GM12878 (cell line): Measurements from ENCODE around the gene PDCD6IP. TPM values are rescaled to one million over a fixed set of nuclear protein-coding genes. Genes with fewer than 3 reads are reported as not detected.

Source experiments
- ATAC-seq: fragments of 200-7000 bp; cut with Tn5 transposase; 3 replicates; pipeline ENCODE4 v1.9.1; 2020; ENCODE audit warnings: mild to moderate bottlenecking, moderate library complexity
- BruUV-seq: library from RNA; stranded (reverse); fragments of 400-500 nt; replicated peaks from 2 replicates; lab custom pipeline; 2021; lab: Mats Ljungman, UMichigan
- CTCF ChIA-PET: fragments of 300-600 bp; sonication (Branson Sonifier 250); formaldehyde crosslinking; extraction: SDS; loops from one replicate; lab custom pipeline; 2021; ENCODE audit warnings: inconsistent platforms; lab: Yijun Ruan, JAX
- POLR2A ChIA-PET: fragments of 350-600 bp; formaldehyde crosslinking; extraction: SDS; loops from one replicate; lab custom pipeline; 2021; ENCODE audit warnings: inconsistent platforms; lab: Charles Lee
- RAD21 ChIA-PET: fragments of 300-600 bp; sonication (Branson Sonifier 250); formaldehyde crosslinking; loops from one replicate; lab custom pipeline; 2023; ENCODE audit warnings: antibody characterized with exemption; ENCODE audit not compliant: unreplicated experiment; lab: Charles Lee
- SMC1A ChIA-PET: fragments of 300-600 bp; sonication (Branson Sonifier 250); formaldehyde crosslinking; loops from one replicate; lab custom pipeline; 2023; ENCODE audit not compliant: unreplicated experiment, uncharacterized antibody; lab: Charles Lee
- DNase-seq: peaks from one replicate; pipeline ENCODE4 v3.0.0-alpha.2; 2011; ENCODE audit warnings: low read depth, low spot score
- FAIRE-seq: peaks from 3 replicates; lab custom pipeline; 2011; peaks lifted over from hg19 to GRCh38; lab: Jason Lieb, UNC
- H2AFZ ChIP-seq: 2 replicates; pipeline ENCODE4 v1.6.0; 2011; ENCODE audit warnings: low read depth, low read length, control low read depth; ENCODE audit not compliant: control insufficient read depth
- H3K27ac ChIP-seq: 2 replicates; pipeline ENCODE4 v1.5.1; 2011; ENCODE audit warnings: control low read depth; ENCODE audit not compliant: control insufficient read depth, insufficient read depth
- H3K27me3 ChIP-seq, 2 experiments: replicated peaks in 1 of 2; 2 replicates each; pipeline versions ENCODE4 v1.6.0 to v1.6.1; 2011; ENCODE audit warnings: low read length in 1 of 2; ENCODE audit not compliant: control insufficient read depth in 2 of 2, insufficient read depth in 2 of 2
- H3K36me3 ChIP-seq, 2 experiments: 2 replicates each; pipeline ENCODE4 v1.5.1; 2011; ENCODE audit warnings: low read length in 1 of 2; ENCODE audit not compliant: control insufficient read depth in 2 of 2, insufficient read depth in 2 of 2
- H3K4me1 ChIP-seq: 2 replicates; pipeline ENCODE4 v1.6.1; 2011; ENCODE audit warnings: mild to moderate bottlenecking, low read length, moderate library complexity, mixed read lengths; ENCODE audit not compliant: control insufficient read depth, insufficient read depth
- H3K4me2 ChIP-seq: 2 replicates; pipeline ENCODE4 v1.6.0; 2011; ENCODE audit warnings: control low read depth; ENCODE audit not compliant: control insufficient read depth, insufficient read depth
- H3K4me3 ChIP-seq: fragments of 200-600 bp; sonication (generic); 2 replicates; pipeline ENCODE4 v1.5.1; 2016
- H3K79me2 ChIP-seq: 2 replicates; pipeline ENCODE4 v1.6.0; 2011; ENCODE audit warnings: low read length; ENCODE audit not compliant: control insufficient read depth, insufficient read depth
- H3K9ac ChIP-seq: 2 replicates; pipeline ENCODE4 v1.8.0; 2011; ENCODE audit warnings: low read length, control low read depth, mixed read lengths; ENCODE audit not compliant: control insufficient read depth, insufficient read depth
- H3K9me3 ChIP-seq: replicated peaks from 3 replicates; pipeline ENCODE4 v1.5.1; 2011; ENCODE audit warnings: mild to moderate bottlenecking, low read length; ENCODE audit not compliant: control insufficient read depth, insufficient read depth
- H4K20me1 ChIP-seq: 2 replicates; pipeline ENCODE4 v1.6.0; 2011; ENCODE audit not compliant: control insufficient read depth, insufficient read depth
- HDAC2 ChIP-seq: fragments of 200-600 bp; sonication (generic); IDR thresholded peaks from 2 replicates; pipeline ENCODE4 v1.6.1; 2017
- HDAC6 ChIP-seq: fragments of 200-600 bp; sonication (generic); IDR thresholded peaks from one replicate; pipeline ENCODE4 v1.8.0; 2017; ENCODE audit warnings: antibody characterized with exemption; ENCODE audit not compliant: unreplicated experiment
- NR2C2 ChIP-seq: IDR thresholded peaks from 2 replicates; pipeline ENCODE4 v1.6.1; 2011; ENCODE audit warnings: borderline replicate concordance, low read depth; ENCODE audit not compliant: control insufficient read depth, insufficient read length
- POLR2A ChIP-seq: IDR thresholded peaks from 2 replicates; pipeline ENCODE4 v1.6.1; 2011; ENCODE audit warnings: low read depth, mild to moderate bottlenecking, low read length
- RBBP5 ChIP-seq: fragments of 200-600 bp; sonication (generic); conservative IDR thresholded peaks from 2 replicates; pipeline ENCODE4 v1.6.1; 2016
- SIX5 ChIP-seq: IDR thresholded peaks from 2 replicates; pipeline ENCODE4 v1.6.1; 2011; ENCODE audit warnings: mild to moderate bottlenecking, low read depth, low read length, moderate library complexity; ENCODE audit not compliant: severe bottlenecking
- SKIL ChIP-seq: fragments of 450-650 bp; IDR thresholded peaks from 2 replicates; pipeline ENCODE4 v1.6.1; 2017; ENCODE audit warnings: mild to moderate bottlenecking, low read depth, inconsistent platforms; ENCODE audit not compliant: poor library complexity, severe bottlenecking
- SREBF2 ChIP-seq: IDR thresholded peaks from 2 replicates; pipeline ENCODE4 v1.6.1; 2012; ENCODE audit warnings: mild to moderate bottlenecking, low read length
- STAT1 ChIP-seq: fragments of 450-650 bp; conservative IDR thresholded peaks from 2 replicates; pipeline ENCODE4 v1.6.1; 2014; ENCODE audit warnings: antibody characterized with exemption, mild to moderate bottlenecking
- SUPT20H ChIP-seq: IDR thresholded peaks from 2 replicates; pipeline ENCODE4 v1.6.1; 2011; ENCODE audit warnings: low read depth, mild to moderate bottlenecking, low read length, moderate library complexity, borderline replicate concordance; ENCODE audit not compliant: control insufficient read depth
- TBL1XR1 ChIP-seq: IDR thresholded peaks from 2 replicates; pipeline ENCODE4 v1.6.1; 2012; ENCODE audit warnings: low read depth, low read length, improper control_type of control experiment
- WRNIP1 ChIP-seq: IDR thresholded peaks from 2 replicates; pipeline ENCODE4 v1.6.1; 2011; ENCODE audit warnings: low read depth, low read length, improper control_type of control experiment, borderline replicate concordance
- ZNF274 ChIP-seq: IDR thresholded peaks from one replicate; pipeline ENCODE4 v1.8.0; 2011; ENCODE audit not compliant: insufficient read length, insufficient read depth
- ZNF592 ChIP-seq: fragments of 450-650 bp; IDR thresholded peaks from 2 replicates; pipeline ENCODE4 v1.6.1; 2017; ENCODE audit warnings: mild to moderate bottlenecking, moderate library complexity
- WGBS: methylation state at CpG from one replicate; pipeline ENCODE4 v1.1.6; 2016; ENCODE audit warnings: low lambda C conversion rate; ENCODE audit not compliant: insufficient replicate concordance, insufficient coverage; ENCODE audit errors: missing lambda C conversion rate; 5-methylcytosine and 5-hydroxymethylcytosine counted together
- in situ Hi-C: fragments of 300-500 bp; cut with MboI; formaldehyde crosslinking; loops from 9 replicates; pipeline ENCODE4 v1.14.3; 2018; ENCODE audit warnings: mixed read lengths
- intact Hi-C: fragments of 100-400 bp; cut with micrococcal nuclease; formaldehyde crosslinking; loops from one replicate; pipeline ENCODE4 v1.14.2; 2022; ENCODE audit not compliant: unreplicated experiment
- polyA plus RNA-seq, 11 experiments: library from polyadenylated mRNA; depleted of rRNA in 4 of 11; unstranded in 6 of 11; stranded (reverse) in 5 of 11; fragments of >200 nt; fragmentation: Nextera tagmentation in 4 of 11; fragmentation: Illumina TruSeq in 1 of 11; extraction: Ambion mirVana in 4 of 11; extraction: Trizol in 1 of 11; gene quantifications; 1 replicate in 1 of 11; 2 replicates in 10 of 11; pipeline versions ENCODE4 v1.2.1 to v1.2.3, GENCODE V29; 2011 to 2016; ENCODE audit warnings: inconsistent platforms in 2 of 11, missing spikeins in 2 of 11, low read depth in 1 of 11
- total RNA-seq, 4 experiments: library from RNA; depleted of rRNA in 3 of 4; stranded (reverse); fragments of >200 nt in 3 of 4; fragmentation: Illumina TruSeq in 1 of 4; extraction: Trizol in 1 of 4; gene quantifications; 2 replicates each; pipeline versions ENCODE4 v1.2.1 to v1.2.3, GENCODE V29; 2013 to 2021

The PDCD6IP gene
- total and polyA plus RNA-seq, 10 of the 15 experiments (the other 5 are each of a cell fraction or from before 2014, with no cell fraction given) = 16.0 to 169 (median 81.2) TPM

- no peak for TF ChIP-seq SKIL
- TF ChIP-seq SREBF2 = no peak
- TF ChIP-seq SUPT20H = no peak
- TF ChIP-seq HDAC6 = no peak
- no peak for TF ChIP-seq WRNIP1
- no peak for TF ChIP-seq ZNF592
- TF ChIP-seq, all 136 proteins: peak for 0
Measured at GRCh38 chr3:33895658-33896057, 97.2 kb downstream of the PDCD6IP start (continued).

- Histone ChIP-seq H3K4me3 (no peak overlapping the region), H3K9me3 (no peaks in the 10 kb centered on the region), H3K4me1 (no peaks in the 10 kb centered on the region), H3K27ac (no peak overlapping the region), H2AFZ (no peak overlapping the region), H3K36me3 (no peaks in the 10 kb centered on the region), H3K27me3 (no peaks in the 10 kb centered on the region; a peak in 1 of 4 replicates), H3K4me2 (no peak overlapping the region), H4K20me1 (no peaks in the 10 kb centered on the region), H3K9ac (no peak overlapping the region), H3K79me2 (no peaks in the 10 kb centered on the region)
- ATAC-seq (no peak), FAIRE-seq (no peak), DNase-seq (no peak)
- RAD21 ChIA-PET = no interaction called here
- SMC1A ChIA-PET = no interaction called here
- CTCF ChIA-PET = interaction anchor here (1.0 to 1.2 kb wide), 2 partner anchors 14 to 787 kb away, joined by 4 to 6 read pairs; no protein-coding TSS in a partner anchor
- in situ Hi-C loops (no loop called here), intact Hi-C loops (no loop called here)
- WGBS = 7% methylated on average over 1 of the region's 1 CpG
- POLR2A ChIA-PET = no interaction called here
- BruUV-seq = no TSS peak
- TF ChIP-seq RBBP5 = no peak
- TF ChIP-seq ZNF274 = no peak
- no peak for TF ChIP-seq HDAC2
- TF ChIP-seq NR2C2 = no peak
- TF ChIP-seq POLR2A = no peak
- TF ChIP-seq TBL1XR1 = no peak
- no peak for TF ChIP-seq STAT1
- no peak for TF ChIP-seq SIX5
Measured at GRCh38 chr3:33897306-33897705, 98.9 kb downstream of the PDCD6IP start.
